ENCODE measurements around the gene KRTAP4-5.
"Not testable (repeated sequence)": the region's sequence is repeated elsewhere in the genome, so short reads cannot be mapped to it uniquely, and the experiment has no call there.

Gene KRTAP4-5

DNA sequence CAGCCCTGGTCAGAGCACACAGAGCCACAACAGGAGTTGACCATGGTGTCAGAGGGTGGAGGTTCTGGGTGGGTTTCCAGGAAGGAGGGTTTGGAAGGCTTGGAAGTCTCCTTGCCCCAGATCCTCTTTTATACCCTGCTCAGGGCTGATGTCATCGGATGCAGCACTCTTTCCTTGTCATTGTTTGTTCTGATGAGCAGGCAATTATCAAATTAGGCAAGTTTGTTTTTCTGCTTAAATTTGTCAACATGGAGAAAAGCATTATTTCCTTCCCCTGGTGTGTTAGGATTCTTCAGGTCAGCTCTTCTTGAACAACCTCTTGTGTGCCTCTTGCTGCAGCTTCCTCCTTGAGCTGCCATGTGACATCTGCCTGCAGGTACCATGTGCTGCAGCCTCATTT lies 11.0 kb upstream of the KRTAP4-5 start, which contains the start of gene KRTAP4-4:
Gene KRTAP4-4, minus strand, starts transcription at position 101 of the 400 bp plus-strand sequence. Its CDS starts 57 bp downstream, at position 44.
- Mint-ChIP-seq H3K9me3 (no peaks in the 10 kb centered on the region), H3K4me3 (no peak within 1 kb of the TSS), H3K4me1 (no peaks in the 10 kb centered on the region), H3K27me3 (no peaks in the 10 kb centered on the region), H3K27ac (peak within 1 kb of the TSS in 1 of 2 donors; percentile 15)
- ATAC-seq = no peak
- no peak for DNase-seq

DNA sequence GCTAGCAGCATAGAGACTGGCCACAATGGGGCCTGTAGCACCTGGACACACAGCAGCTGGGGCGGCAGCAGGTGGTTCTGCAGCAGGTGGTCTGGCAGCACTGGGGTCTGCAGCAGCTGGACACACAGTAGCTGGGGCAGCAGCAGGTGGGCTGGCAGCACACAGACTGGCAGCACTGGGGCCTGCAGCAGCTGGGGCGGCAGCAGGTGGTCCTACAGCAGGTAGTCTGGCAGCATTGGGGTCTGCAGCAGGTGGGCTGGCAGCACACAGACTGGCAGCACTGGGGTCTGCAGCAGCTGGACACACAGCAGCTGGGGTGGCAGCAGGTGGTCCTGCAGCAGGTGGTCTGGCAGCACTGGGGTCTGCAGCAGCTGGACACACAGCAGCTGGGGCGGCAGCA lies 10.6 kb upstream of the KRTAP4-5 start:
- not testable (repeated sequence) for ATAC-seq, DNase-seq, H3K9me3 Mint-ChIP-seq, H3K4me3 Mint-ChIP-seq, H3K4me1 Mint-ChIP-seq, H3K27me3 Mint-ChIP-seq, H3K27ac Mint-ChIP-seq

DNA sequence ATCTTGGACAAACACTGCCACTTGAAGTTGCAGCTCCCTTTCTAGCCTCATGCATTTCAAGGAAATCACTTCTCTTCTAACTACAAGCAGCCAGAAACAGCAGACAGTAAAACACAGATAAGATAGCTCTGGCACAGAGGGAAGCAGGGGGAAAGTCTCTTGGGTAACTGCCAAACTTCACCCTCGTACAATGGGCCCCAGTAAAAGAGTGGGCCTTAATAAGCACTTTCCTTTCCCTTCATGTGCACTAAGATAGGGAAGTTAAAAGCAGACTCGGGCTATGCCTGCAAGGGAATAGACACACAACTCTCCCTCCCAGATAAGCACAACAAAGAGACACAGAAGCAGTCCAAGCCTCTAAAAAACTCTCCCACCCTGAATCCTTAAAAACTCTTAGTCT lies 4.2 kb upstream of the KRTAP4-5 start:
- H3K4me1 Mint-ChIP-seq = no peaks in the 10 kb centered on the region
- H3K27ac Mint-ChIP-seq = no peak overlapping the region
- H3K9me3 Mint-ChIP-seq = no peaks in the 10 kb centered on the region
- no peak for ATAC-seq
- H3K4me3 Mint-ChIP-seq = no peak overlapping the region
- no peaks in the 10 kb centered on the region for H3K27me3 Mint-ChIP-seq
- DNase-seq = no peak

DNA sequence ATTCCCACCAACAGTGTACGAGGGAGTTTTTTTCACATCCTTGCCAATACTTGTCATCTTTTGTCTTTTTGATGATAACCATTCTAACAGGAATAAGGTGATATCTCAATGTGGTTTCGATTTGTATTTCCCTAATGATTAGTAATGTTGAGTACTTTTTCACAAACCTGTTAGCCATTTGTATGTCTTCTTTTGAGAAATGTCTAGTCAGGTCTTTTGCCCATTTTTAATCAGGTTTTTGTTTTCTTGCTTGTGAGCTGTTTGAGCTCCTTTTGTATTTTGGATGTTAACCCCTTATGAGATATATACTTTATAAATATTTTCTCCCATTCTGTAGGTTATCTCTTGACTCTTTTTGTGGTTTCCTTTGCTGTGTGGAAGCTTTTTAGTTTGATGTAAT lies 1.9 kb upstream of the KRTAP4-5 start:
- no peak for DNase-seq
- Mint-ChIP-seq H3K4me3 (no peak overlapping the region), H3K9me3 (no peaks in the 10 kb centered on the region), H3K4me1 (no peaks in the 10 kb centered on the region), H3K27me3 (no peaks in the 10 kb centered on the region), H3K27ac (no peak overlapping the region)
- no peak for ATAC-seq

DNA sequence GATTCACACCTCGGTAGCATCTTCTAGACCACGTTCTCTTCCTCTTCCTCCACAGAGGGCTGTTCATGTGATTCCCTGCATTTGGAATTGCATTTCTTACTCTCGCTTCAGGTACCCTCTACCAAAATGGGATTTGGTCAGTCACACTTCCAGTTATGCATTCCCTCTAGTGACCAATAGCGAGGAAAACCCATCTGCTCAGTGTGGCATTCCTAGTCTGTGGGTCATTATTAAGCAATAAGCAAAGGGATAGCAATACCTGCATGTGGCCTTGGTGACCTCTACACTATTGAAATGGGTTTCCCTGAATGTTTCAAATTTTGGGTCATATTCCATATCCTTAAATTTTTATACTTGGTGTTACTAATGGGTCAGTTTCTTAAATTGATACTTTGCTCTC lies 401 bp upstream of the KRTAP4-5 start:
- Mint-ChIP-seq H3K4me3 (no peak overlapping the region), H3K4me1 (no peaks in the 10 kb centered on the region), H3K27ac (no peak overlapping the region), H3K27me3 (no peaks in the 10 kb centered on the region), H3K9me3 (no peaks in the 10 kb centered on the region)
- no peak for DNase-seq
- no peak for ATAC-seq

GRCh38 chr17:41148971-41149651 lies 514 bp downstream of the KRTAP4-5 start:
- H3K4me3 Mint-ChIP-seq, H3K9me3 Mint-ChIP-seq, ATAC-seq, DNase-seq, H3K27me3 Mint-ChIP-seq, H3K27ac Mint-ChIP-seq, H3K4me1 Mint-ChIP-seq: not testable (repeated sequence)

DNA sequence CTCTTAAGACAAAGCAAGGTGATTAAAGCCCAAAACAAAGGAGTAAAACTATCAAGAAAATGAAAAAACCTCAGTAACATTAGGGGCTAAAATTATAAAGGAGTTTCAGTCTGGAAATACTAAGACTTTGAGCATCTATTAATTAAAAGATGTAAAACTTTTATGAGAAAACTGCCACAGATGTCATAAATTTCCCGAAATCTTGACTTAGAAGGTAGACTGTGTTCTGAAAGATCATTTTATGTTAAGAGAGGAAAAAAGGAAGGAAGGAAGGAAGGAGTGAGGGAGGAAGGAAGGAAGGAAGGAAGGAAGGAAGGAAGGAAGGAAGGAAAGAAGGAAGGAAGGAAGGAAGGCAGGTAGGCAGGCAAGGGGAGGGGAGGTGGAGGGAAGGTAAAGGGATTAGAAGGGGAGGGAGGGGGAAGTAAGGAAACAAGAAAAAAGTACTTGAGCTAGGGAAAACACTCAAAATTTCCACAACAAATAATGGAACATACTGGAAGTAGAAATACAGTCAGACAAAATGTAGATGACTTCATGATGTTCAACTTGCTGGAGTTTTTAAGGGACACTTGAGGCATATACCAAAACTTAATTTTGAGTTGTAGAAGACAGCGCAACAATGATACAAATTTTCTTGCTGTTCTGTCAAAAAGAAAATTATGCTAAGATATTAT lies 2.0 kb downstream of the KRTAP4-5 start:
- H3K27ac Mint-ChIP-seq = no peak overlapping the region
- H3K27me3 Mint-ChIP-seq = no peaks in the 10 kb centered on the region
- H3K4me3 Mint-ChIP-seq = no peak overlapping the region
- no peaks in the 10 kb centered on the region for H3K4me1 Mint-ChIP-seq
- ATAC-seq (no peak), DNase-seq (no peak)
- peaks cover 13% of the 10 kb centered on the region in 2 donors for H3K9me3 Mint-ChIP-seq

- H3K9me3 Mint-ChIP-seq = peaks cover 23 to 26% of the 10 kb centered on the region in 2 donors
- ATAC-seq (no peak), DNase-seq (no peak)
- H3K4me3 Mint-ChIP-seq = no peak overlapping the region
- no peaks in the 10 kb centered on the region for H3K4me1 Mint-ChIP-seq
- no peaks in the 10 kb centered on the region for H3K27me3 Mint-ChIP-seq
- H3K27ac Mint-ChIP-seq = no peak overlapping the region
Measured at GRCh38 chr17:41145261-41145660, 4.4 kb downstream of the KRTAP4-5 start.

DNA sequence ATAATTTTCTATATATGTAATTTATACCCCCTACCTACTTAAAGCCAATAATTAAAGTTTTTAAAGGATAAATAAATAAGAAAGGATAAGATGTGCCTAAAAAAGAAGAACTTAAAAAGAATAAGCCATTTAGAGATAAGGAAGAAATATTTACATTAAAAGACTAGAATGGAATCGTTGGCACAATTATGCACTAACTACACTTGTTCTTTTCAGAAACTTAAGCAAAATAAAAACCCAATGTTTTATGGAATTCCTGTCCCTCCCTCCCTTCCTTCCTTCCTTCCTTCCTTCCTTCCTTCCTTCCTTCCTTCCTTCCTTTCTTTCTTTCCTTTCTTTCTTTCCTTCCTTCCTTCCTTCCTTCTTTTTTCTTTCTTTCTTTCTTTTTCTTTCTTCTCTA lies 4.8 kb downstream of the KRTAP4-5 start:
- no peak overlapping the region for H3K4me3 Mint-ChIP-seq
- peaks cover 23 to 30% of the 10 kb centered on the region in 2 donors for H3K9me3 Mint-ChIP-seq
- ATAC-seq (no peak), DNase-seq (no peak)
- no peaks in the 10 kb centered on the region for H3K4me1 Mint-ChIP-seq
- no peak overlapping the region for H3K27ac Mint-ChIP-seq
- H3K27me3 Mint-ChIP-seq = no peaks in the 10 kb centered on the region

DNA sequence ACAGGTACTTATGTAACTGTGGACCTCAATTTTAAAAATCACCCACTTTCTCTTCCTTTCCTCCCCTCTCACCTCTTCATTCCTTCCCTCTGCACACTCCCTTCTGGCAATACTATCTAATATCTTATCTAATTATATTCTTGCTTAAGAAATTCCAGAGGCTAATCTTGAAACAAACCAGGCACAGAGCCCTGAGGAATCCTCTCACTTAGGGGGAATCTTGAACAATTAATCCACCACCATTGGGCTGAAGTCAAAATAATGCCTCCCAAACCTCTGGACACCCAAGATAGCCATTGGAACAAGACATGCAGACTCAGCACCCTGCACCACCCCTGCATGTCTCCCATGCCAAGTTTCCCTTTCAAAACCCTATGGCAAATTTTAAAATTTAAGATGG lies 8.3 kb downstream of the KRTAP4-5 start:
- H3K4me3 Mint-ChIP-seq = no peak overlapping the region
- H3K27me3 Mint-ChIP-seq = no peaks in the 10 kb centered on the region
- H3K9me3 Mint-ChIP-seq = peaks cover 28 to 43% of the 10 kb centered on the region in 2 donors
- ATAC-seq (no peak), DNase-seq (no peak)
- no peak overlapping the region for H3K27ac Mint-ChIP-seq
- H3K4me1 Mint-ChIP-seq = no peaks in the 10 kb centered on the region

DNA sequence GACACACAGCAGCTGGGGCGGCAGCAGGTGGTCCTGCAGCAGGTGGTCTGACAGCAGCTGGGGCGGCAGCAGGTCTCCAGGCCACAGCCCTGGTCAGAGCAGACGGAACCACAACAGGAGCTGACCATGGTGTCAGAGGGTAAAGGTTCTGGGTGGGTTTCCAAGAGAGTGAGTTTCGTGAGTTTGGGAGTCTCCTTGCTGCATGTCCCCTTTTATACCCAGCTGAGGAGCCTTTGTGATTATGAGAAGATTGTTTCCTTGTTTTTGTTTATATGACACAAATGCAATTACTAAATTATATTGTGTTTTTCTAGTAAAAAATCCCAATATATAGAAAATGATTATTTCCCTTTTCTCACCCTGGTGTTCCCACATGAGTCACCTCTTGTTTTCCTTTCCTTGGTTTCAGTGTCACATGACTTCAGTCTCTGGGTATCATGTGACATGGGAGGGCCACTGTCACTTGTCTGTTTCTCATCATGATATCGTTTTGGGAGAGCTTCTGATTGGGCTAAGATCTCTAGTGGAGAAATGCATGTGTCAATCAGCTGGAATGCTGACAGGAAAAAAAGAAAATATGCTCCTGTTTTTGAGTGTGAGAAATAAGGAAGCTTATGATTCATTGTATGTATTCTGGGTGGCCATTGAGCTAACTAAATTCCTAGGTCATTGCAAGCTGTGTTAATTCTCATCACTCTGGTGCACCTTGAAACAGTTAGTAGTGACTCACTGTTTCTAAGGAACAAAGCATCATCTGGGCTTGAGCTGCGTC lies 9.1 kb downstream of the KRTAP4-5 start, which contains the start of gene KRTAP4-6:
Gene KRTAP4-6, minus strand, starts transcription at position 185 of the 772 bp plus-strand sequence. Its CDS starts 57 bp downstream, at position 128.
- Mint-ChIP-seq H3K27ac (no peak within 1 kb of the TSS), H3K27me3 (no peaks in the 10 kb centered on the region), H3K4me3 (no peak within 1 kb of the TSS), H3K4me1 (no peaks in the 10 kb centered on the region), H3K9me3 (peaks cover 28 to 43% of the 10 kb centered on the region in 2 donors)
- ATAC-seq (no peak), DNase-seq (no peak)

DNA sequence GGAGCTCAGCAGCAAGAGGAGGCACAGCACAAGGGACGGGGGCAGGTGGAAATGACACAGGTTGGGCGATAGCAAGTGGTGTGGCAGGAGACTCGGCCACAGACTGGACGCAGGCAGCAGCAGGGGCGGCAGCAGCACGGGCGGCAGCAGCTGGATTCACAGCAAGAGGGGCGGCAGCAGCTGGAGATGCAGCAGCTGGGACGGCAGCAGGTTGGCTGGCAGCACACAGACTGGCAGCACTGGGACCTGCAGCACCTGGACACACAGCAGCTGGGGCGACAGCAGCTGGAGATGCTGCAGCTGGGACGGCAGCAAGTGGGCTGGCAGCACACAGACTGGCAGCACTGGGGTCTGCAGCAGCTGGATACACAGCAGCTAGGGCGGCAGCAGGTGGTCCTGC lies 9.8 kb downstream of the KRTAP4-5 start:
- H3K27me3 Mint-ChIP-seq, ATAC-seq, DNase-seq, H3K4me1 Mint-ChIP-seq, H3K27ac Mint-ChIP-seq, H3K4me3 Mint-ChIP-seq: not testable (repeated sequence)
- H3K9me3 Mint-ChIP-seq = peaks cover 28 to 43% of the 10 kb centered on the region in 2 donors

DNA sequence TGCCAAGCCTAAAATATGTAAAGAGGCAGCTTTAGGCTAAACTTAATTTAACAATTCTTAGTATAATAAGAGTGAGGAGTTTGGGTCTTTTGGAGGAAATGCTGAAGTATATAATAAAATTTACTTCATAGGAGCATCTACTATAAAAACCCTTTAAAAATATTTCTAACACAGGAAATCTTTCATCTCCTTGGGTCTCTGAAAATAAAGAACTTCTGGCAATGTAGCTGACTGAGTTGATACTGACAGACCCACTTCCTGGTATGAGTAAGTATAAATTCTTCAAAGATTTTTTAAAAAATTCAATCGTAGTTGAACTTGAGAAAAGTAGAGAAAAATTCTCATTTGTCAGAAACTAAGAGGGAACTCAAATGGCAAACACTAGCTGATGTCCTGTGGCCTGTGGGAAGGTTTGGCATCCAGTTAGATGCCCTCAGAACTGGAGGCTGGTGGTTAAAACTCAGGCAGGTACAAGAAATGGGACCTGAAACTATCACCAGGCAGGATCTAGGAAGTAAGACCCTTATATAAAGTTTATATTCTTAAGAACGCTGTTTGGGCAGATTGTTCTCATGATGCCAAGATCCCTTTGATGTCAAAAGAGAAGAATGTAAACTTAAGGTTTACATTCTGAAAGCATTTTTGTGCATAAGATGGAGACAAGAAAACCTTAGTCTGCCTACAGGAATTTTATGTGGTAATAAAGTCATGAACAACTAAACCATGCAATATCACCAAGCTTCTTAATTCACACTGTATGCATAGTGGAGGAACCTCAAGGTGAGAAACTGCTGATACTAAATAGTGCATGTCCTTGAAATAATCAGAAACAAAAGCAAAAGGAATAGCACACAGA lies 15.5 kb downstream of the KRTAP4-5 start:
- Mint-ChIP-seq H3K27me3 (no peaks in the 10 kb centered on the region), H3K4me1 (peaks cover 41% of the 10 kb centered on the region), H3K4me3 (peak overlapping the region in 1 of 2 donors; percentile 70), H3K9me3 (peaks cover 0 to 7% of the 10 kb centered on the region in 2 donors), H3K27ac (peak overlapping the region in 1 of 2 donors; percentile 75)
- DNase-seq (no peak), ATAC-seq (no peak)

DNA sequence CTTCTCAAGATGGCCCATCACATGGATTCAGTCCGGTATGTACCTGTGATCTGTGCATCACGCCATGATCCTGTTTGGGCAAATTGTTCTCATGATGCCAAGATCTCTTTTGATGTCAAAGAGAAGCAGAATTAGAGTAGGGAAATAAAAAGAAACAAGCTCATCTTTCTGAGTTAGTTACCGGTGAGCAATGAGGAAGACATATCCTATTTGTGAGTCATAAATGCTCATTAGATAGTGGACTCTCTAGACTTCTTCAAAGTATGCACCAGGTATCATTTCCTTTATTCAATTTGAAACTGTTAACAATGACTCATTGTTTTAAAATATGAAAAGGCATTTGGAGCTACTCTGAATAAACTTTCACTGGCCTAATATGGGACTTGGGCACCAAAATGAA lies 17.6 kb downstream of the KRTAP4-5 start:
- peak; percentile 61 for ATAC-seq
- peaks cover 52% of the 10 kb centered on the region for H3K4me1 Mint-ChIP-seq

GRCh38 chr17:41127371-41127770 lies 22.3 kb downstream of the KRTAP4-5 start:
- H3K4me1 Mint-ChIP-seq = peaks cover 77% of the 10 kb centered on the region

More for the DNA sequence above, 17.6 kb downstream of the KRTAP4-5 start:
- no peak for DNase-seq
- H3K27ac Mint-ChIP-seq = no peak overlapping the region
- H3K9me3 Mint-ChIP-seq = no peaks in the 10 kb centered on the region
- H3K27me3 Mint-ChIP-seq = no peaks in the 10 kb centered on the region
- H3K4me3 Mint-ChIP-seq = no peak overlapping the region

More at GRCh38 chr17:41127371-41127770, 22.3 kb downstream of the KRTAP4-5 start:
- no peak overlapping the region for H3K27ac Mint-ChIP-seq
- H3K9me3 Mint-ChIP-seq = peaks cover 0 to 1% of the 10 kb centered on the region in 2 donors
- H3K27me3 Mint-ChIP-seq = no peaks in the 10 kb centered on the region
- no peak for DNase-seq
- no peak overlapping the region for H3K4me3 Mint-ChIP-seq
- no peak for ATAC-seq
